HG02852 (cell line): ENCODE data around the gene CBR3.

Source experiments
- ATAC-seq: cut with Tn5 transposase; IDR thresholded peaks from one replicate; pipeline ENCODE4 v1.9.1; 2021; ENCODE audit warnings: mild to moderate bottlenecking, moderate library complexity; ENCODE audit not compliant: unreplicated experiment

The CBR3 gene

DNA sequence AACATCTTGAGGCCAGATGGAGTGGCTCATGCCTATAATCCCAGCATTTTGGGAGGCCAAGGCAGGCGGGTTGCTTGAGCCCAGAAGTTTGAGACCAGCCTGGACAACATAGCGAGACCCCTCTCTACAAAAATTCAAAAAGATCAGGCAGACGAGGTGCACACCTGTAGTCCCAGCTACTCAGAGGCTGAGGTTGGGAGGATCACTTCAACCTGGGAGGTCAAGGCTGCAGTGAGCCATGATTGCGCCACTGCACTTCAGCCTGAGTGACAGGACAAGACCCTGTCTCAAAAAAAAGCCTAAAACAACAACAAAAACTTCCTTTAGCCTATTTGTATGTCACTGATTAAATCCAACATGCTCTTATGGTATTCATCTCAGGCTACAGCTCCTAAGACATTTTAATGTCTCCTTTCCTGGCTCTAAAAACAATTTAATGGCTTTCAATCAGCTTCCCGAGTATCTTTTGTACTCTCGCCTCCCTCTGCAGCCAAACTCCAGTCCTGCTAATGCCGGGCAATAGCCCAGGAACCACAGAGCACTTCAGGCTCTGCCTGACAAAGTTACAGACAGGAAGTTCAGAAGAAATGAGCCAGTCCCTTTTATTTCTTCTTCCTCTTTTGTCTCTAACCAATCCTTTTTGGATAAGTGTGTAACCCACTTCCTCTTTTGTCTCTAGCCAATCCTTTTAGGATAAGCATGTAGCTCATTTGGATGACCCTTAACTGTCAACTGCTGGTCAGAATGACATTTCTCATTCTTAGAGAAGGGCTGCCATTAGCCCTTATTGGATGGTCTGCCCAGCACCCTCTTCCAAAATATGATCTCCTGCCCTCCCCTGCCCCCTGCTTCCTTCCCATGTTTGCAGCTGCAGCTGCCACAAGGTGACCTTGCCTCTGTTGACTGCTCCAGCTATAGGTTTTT lies 15.2 kb downstream of the CBR3 start:
- peak; percentile 82 for ATAC-seq

DNA sequence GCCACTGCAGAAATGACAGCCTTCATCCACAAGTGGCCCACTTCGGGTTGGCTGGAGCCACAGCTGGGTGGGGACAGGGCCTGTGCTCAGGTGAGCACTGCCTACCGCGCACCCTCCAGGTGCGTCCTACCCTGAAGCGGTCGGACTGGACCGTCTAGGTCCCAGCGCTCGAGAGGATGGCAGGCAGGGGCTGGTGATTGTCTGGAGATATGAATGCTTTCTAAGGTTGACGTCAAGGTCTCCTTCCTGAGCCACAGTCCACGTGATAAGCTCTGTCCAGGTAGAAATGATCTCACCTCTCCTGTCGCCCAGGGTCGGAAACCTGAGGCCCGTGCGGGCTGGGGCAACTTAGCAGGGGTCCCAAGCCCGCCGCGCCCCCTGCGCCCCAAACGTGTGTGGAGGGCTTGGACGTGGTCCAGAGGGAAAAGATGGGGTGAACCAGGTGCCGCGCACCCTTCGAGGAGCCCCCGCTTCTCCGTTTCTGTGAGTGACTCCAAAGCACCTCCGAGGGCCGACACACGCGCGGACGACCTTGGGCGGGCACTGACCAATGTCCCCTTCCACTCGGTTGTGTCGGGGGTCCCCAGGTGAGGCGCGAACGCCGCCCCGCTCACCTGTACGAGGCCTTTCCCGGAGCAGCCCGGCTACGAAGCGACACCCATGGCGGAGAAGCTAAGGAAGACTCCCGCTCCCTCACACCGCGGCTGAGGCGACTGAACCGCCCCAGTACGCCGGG lies 20.9 kb downstream of the CBR3 start:
- ATAC-seq = no peak

DNA sequence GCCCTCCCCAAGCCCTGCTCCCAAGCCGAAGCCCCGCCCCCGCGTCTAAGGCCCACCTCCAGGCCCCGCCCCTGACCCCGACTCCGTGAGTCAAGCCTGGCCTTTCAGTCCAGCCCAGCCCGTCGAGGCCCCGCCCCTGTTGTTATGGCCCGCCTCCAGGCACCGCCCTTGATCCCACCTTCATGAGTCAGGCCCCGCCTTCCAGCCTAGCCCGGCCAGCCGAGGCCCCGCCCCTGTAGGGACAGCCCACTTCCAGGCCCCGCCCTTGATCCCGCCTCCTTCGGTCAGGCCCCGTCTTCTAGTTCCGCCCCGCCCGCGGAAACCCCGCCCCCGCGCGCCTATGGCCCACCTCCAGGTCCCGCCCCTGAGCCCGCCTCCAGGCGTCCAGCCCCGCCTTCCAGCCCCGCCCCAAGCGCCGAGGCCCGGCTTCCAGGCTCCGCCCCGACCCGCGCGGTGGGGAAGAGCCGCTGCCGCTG lies 21.5 kb downstream of the CBR3 start:
- peak; percentile 82 for ATAC-seq

DNA sequence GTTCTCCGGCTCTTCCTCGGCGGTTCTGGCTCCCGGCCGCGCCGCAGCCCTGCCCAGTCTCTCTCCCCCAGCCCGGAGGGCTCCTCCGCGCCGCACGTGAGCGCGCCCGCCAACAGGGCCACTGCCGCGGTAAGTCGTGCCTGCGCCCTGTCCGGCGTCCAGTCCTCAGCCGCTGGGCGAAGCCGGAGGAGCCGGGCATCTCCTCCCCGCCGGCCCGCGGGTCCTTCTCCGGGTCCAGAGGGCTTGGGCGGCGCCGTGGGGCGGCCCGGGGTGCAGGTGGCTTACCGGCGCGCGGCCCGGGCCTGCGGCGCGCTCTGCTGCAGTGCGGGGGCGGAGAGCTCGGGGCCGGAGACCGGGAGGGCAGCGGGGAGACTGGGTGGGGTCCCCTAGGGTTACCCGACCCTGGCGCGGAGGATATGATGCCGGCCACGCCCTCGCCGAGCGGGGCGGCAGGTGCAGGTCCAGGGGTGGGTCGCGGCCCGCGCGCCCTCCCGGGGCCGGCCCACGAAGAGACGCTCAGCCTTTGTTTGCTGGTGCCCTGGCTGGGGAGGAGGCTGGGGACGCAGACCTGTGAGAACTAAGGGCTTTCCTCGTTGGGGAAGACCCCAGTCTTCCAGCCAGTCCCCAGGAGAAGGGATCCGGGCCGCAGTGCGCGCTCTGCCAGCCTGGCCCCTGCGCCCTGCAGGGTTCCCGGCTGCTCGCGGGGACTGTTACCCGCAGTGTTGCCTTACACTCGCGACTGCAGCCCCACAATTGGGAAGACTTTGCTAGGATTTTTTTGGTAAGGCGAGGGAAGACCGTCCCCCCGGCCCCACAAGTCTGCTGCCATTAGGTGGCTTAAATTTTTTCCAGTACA lies 22.2 kb downstream of the CBR3 start, which contains the start of gene DOP1B:
TSS of gene DOP1B (plus strand) at position 10 of the 856 bp plus-strand sequence. CDS start 7,910 bp downstream, outside the sequence.
- peak; percentile 26 for ATAC-seq

DNA sequence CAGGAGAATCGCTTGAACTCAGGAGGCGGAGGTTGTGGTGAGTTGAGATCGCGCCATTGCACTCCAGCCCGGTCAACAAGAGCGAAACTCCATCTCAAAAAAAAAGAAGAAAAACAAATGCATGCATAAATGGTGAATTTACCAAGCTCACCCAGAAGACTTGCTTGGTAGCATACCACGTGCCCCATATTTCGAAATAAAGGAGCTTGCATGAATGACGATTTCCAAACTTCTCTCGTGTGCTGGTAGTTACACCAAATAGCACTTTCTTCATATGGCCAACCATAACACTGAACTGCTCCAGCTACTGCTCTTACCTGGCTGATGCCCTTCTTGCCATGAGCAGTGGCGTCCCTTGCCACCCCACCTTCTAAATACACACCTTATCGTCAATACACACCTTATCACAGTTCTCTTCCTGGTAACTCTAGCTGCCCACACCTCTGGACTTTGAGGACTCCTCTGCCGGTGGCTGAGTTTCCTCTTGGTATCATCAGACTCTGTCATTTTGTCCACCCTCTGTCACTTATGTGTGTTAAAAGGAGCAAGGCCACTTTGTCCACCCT lies 24.6 kb downstream of the CBR3 start:
- ATAC-seq = no peak

DNA sequence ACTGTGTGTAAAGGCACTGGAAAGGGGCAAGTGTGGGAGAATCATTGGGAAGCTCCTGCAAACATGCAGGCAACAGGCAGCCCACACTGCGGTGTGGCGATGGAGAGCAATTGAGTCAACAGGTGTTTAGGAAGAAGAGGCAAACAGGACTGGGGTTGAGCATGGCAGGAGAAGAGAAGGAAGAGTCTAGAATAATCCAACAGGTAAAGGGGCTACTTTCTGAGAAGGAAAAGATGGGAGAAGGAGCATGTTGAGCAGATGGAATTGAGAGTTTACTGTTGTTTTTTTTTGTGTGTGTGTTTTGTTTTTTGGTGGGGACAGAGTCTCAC lies 25.9 kb downstream of the CBR3 start:
- ATAC-seq = no peak

DNA sequence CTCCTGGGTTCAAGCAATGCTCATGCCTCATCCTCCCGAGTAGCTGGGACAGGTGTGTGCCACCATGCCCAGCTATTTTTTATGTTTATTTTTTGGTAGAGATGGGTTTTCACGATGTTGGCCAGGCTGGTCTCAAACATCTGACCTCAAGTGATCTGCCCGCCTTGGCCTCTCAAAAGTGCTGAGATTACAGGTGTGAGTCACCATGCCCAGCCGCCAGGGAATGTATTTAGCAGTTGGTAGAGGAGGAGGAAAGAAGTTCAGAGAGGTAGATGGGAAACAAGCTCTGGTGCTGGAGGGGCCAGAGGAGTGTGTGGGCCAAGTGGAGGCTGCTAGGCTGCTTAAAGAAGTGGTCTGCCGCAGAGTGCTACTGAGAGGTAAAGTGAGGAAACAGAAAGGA lies 27.8 kb downstream of the CBR3 start:
- ATAC-seq = no peak

DNA sequence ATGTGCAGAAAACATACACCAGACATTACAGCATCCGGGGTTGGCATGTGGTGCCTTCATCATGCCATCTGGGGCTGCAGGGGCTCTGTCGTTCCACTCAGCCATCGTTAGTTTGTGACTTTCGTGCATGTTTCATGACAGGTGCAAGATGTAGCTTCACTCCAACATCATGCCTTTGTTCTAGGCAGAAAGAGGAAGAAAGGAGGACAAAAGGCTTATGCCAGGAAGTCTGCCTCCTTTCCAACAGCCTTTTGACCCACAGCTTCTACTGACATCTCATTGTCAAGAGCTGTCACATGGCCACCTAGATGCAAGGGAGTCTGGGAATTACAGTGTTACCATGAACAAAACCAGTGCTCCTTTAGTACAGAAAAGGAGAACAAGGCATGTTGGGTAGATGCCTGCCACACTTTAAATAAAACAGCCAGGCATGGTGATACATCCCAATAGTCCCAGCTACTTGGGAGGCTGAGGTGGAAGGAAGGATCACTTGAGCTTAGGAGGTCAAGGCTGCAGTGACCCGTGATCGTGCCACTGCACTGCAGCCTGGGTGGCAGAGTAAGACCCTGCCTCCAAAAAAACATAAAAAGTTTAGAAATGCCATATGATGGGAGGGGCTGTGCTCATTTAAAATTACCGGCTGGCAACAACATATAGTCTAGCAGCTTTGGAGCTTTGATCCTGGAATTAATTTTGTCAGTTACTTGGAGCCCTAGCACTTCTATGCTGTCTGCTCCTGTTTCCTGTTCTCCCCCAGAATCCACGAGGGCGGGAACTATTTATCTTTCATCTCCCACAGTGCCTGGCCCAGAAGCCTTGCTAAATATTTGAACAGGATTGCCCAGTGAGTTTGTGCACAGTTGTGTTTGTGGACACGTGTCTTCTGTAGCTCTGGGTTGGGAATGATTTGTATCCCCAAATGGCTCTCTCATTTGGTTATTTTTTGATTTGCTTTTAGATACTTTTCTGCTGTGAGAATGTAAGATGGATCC lies 29.2 kb downstream of the CBR3 start:
- no peak for ATAC-seq

DNA sequence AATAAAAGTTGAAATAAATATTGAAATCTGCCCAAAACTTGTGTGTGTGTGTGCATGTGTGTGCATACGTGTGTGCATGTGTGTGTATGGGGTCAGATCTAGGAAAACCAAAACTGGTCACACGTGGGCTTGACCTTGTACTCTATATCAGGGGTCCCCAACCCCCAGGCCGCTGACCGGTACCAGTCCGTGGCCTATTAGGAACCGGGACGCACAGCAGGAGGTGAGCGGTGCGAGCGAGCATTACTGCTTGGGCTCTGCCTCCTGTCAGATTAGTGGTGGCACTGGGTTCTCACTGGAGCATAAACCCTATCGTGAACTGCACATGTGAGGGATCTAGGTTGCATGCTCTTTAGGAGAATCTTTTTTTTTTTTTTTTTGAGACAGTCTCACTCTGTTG lies 30.5 kb downstream of the CBR3 start:
- no peak for ATAC-seq

DNA sequence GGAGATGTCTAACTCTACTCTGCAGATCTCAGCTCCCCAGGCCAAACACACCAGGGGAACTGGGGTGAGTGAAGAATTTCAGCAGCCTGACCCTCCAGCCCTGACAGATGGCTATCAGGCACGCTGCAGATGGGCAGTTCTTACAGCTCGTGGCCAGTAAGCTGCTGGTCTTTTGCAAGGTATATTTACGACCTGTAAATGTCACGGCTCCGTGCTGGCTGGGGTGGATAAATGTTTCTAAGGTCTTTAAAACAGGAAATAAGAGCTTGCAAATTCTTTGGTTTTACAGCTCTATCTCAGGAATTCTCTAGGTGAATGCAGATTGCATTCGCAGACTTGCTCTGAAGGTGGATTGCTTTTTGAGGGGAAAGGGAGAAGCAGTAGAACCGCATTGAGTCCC lies 31.8 kb downstream of the CBR3 start:
- ATAC-seq = no peak

DNA sequence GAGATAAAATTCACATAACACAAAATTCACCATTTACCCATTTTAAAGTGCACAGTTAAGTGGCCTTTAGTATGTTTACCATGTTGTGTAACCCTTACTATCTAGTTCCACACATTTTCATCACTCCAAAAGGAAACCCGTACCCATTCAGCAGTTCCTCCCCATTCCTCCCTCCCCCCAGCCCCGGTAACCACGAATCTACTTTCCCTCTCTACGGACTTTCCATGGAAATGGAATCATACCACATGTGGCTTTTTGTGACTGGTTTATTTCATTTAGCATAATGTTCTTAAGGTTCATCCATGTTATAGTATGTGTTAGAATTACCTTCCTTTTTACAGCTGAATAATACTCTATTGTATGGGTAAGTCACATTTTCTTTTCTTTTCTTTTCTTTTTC lies 32.7 kb downstream of the CBR3 start:
- ATAC-seq = no peak

DNA sequence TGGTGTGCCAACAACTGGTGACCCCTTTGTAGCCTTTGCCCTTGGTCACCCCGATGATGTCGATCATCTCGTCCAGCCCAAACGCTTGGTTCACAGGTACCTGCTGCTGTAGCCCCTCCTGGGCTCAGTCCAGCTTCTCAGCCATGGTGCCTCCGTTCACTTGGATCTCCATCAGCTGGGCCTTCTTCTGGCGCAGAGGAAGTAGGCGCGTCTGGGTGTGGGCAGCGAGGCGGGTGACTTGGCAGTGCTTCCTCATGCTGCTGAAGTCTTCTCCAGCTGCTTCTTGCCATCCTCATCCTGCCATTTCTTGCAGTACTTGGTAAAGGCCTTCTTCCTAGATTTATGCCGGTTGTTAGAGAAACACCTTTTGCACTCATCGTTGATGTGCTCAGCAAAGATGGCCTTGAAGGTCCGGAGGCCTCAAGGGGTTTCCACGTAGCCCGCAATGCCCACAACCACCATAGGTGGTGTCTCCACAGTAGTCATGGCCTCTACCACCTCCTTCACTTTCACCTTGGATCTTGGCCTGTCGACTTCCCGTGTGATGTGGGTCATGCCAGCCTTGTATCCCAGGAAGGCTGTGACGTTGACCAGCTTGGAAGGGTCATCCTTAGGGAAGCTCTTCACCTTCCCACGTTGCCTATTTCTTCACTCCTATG lies 34.7 kb downstream of the CBR3 start:
- ATAC-seq = no peak

DNA sequence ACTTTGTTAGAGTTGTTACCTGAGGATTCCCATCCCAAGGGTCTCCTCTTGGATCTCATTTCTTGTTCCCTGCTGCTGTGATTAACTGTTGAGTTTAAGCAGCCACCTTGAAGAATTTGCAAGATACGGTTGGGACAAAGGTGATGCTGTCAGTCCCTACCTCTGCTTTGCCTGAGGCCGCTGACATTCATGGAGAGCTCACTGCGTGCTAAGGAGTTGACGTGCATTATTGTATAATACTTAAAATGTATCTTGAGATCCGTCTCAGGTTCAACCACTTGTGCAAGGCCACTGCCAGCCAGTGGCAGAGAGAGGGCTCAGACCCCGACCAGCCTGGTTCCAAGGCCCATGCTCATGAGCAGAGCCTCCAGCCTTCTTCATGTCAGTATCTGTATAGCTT lies 35.9 kb downstream of the CBR3 start:
- ATAC-seq = no peak

DNA sequence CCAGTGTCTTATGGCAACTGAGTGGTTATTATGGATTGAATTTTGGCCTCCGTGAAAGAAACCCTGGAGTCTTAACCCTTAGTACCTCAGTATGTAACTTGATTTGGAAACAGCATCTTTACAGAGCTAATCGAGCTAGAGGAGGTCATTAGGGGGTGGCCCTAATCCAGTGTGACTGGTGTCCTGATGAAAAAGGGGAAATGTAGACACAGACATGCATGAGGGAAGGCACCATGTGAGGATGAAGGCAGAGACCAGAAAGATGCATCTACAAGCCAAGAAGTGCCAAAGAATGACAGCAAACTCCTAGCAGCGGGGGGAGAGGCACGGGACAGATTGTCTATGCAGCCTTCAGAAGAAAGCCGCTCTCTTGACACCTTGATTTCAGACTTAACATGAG lies 36.5 kb downstream of the CBR3 start:
- no peak for ATAC-seq

DNA sequence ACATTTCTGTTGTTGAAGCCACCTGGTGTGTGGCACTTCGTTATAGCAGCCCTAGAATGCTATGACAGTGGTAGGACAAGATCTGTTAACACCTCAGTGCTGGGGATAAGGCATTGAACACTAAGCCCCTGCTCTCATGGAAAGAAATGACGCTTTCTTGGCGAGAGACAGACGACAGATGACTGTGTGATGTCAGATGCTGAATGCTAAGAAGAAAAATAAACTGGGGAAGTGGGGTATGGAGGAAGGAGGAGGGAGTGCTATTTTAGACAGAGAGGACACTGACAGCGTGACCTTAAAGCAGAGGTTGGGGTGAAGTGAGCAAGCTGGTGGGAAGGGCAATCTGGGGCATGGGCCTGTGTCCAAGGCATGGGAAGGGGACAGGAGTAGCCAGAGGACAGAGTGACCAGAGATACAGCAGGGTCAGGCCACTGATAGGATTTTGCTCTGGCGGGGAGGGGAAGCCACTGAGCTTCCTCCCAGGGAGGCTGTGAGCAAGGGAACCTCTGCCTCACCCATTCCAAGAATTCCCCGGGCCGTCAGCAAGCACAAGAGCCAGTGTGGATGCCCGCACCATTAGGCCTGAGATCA lies 37.0 kb downstream of the CBR3 start:
- ATAC-seq = no peak

DNA sequence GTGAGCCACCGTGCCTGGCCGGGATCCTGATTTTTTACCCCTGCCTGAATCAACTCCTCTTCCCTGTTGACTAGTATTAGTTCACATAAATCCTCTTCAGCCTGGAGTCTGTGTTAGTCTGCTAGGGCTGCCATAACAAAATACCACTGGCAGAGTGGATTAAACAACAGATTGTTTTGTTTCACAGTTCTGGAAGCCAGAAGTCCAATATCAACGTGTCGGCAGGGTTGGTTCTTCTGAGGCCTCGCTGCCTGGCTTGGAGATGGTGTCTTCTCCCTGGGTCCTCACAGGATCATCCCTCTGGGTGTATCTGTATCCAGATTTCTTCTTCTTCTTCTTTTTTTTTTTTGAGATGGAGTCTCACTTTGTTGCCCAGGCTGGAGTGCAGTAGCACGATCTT lies 39.9 kb downstream of the CBR3 start:
- no peak for ATAC-seq

DNA sequence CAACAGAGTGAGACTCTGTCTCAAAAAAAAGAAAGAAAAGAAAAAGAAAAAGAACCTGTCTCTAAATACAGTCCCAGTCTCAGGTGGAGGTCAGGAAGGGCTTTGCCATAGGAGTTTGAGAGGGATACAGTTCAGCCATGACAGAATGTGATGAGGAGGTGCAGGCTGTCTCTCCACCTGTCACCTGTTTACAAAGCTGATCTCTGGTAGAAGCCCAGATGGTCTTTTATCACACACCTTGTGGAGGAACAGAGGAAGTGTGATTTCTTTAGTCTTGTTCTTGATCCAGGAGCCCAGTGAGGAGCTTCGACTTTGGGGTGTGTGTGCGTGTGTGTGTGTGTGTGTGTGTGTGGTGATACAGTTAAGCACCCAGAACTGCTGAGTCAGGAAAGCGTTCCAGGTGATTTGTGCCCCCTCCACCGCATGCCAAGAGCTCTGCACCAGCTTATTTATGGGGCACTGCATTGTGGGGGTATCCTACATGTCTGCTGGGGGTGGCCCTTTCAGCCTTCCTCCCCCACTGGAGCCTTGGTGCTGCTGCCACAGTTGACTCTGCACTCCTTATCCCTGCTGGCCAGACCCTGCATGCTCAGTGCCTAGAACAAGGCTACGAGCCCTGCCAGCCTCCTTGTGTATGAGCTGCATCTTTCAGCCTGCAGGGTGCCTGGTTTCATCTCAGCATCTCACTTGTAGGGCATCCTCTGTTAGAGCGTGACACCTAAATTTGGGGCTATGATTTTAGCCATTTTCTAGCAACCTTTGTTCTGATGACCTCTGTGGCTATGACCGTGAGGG lies 41.1 kb downstream of the CBR3 start:
- ATAC-seq = no peak

DNA sequence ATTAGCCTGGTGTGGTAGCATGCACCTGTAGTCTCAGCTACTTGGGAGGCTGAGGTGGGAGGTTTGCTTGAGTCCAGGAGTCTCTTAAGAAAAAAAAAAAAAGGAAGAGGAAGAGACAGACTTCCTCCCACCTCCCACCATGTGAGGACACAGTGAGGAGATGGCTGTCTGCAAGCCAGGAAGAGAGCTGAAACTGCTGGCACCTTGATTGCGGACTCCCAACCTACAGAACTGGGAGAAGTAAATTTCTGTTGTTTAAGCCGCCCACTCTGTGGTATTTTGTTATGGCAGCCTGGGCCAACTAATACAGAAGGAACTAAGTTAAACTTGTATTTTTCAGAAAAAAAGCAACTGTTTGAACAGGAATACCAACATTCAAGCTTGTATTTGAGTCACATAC lies 43.5 kb downstream of the CBR3 start:
- no peak for ATAC-seq
